Mesenchymal stem cell (in vitro differentiated cells and primary cell): ENCODE data around the gene SLC35D2.

Source experiments
- DNase-seq: peaks from one replicate; pipeline ENCODE4 v3.0.0-alpha.2; 2013
- H2AFZ ChIP-seq: one replicate; pipeline ENCODE4 v1.6.1; 2013; ENCODE audit warnings: low read depth, mild to moderate bottlenecking, control low read depth, inconsistent platforms, low read length, moderate library complexity
- H2AK5ac ChIP-seq: 2 replicates; pipeline ENCODE4 v1.6.1; 2013; ENCODE audit warnings: low read length, moderate library complexity, mild to moderate bottlenecking, inconsistent platforms; ENCODE audit not compliant: severe bottlenecking
- H2BK120ac ChIP-seq: one replicate; pipeline ENCODE4 v1.6.1; 2013; ENCODE audit warnings: low read depth, mild to moderate bottlenecking, inconsistent platforms, low read length, moderate library complexity
- H2BK12ac ChIP-seq, 2 experiments: one replicate each; pipeline ENCODE4 v1.6.1; 2013; ENCODE audit warnings: inconsistent platforms in 2 of 2, low read length in 2 of 2, mild to moderate bottlenecking in 2 of 2, moderate library complexity in 2 of 2, control low read depth in 1 of 2
- H2BK15ac ChIP-seq: one replicate; pipeline ENCODE4 v1.6.1; 2013; ENCODE audit warnings: mild to moderate bottlenecking, low read depth, inconsistent platforms; ENCODE audit not compliant: poor library complexity, severe bottlenecking
- H2BK5ac ChIP-seq: 2 replicates; pipeline ENCODE4 v1.6.1; 2013; ENCODE audit warnings: low read depth, mild to moderate bottlenecking, low read length, control low read depth, inconsistent platforms; ENCODE audit not compliant: poor library complexity, severe bottlenecking
- H3K14ac ChIP-seq, 2 experiments: one replicate each; pipeline ENCODE4 v1.6.1; 2013; ENCODE audit warnings: inconsistent platforms in 2 of 2, low read length in 2 of 2, control low read depth in 1 of 2, mild to moderate bottlenecking in 1 of 2, moderate library complexity in 1 of 2
- H3K18ac ChIP-seq, 2 experiments: one replicate each; pipeline ENCODE4 v1.6.1; 2013; ENCODE audit warnings: inconsistent platforms in 2 of 2, low read length in 2 of 2, control low read depth in 1 of 2, low read depth in 1 of 2, mild to moderate bottlenecking in 1 of 2
- H3K23ac ChIP-seq, 2 experiments: one replicate each; pipeline ENCODE4 v1.6.1; 2013; ENCODE audit warnings: inconsistent platforms in 2 of 2, low read length in 2 of 2, mild to moderate bottlenecking in 2 of 2, moderate library complexity in 2 of 2, control low read depth in 1 of 2
- H3K27ac ChIP-seq: 2 replicates; pipeline ENCODE4 v1.5.1; 2013; ENCODE audit warnings: mild to moderate bottlenecking, moderate library complexity, low read length, control low read depth, inconsistent platforms; ENCODE audit not compliant: poor library complexity, severe bottlenecking
- H3K27me3 ChIP-seq, 2 experiments: 2 replicates each; pipeline versions ENCODE4 v1.6.1 to v1.7.0; 2013; ENCODE audit warnings: low read length in 2 of 2, mild to moderate bottlenecking in 2 of 2, moderate library complexity in 2 of 2, control low read depth in 1 of 2, inconsistent platforms in 1 of 2; ENCODE audit not compliant: control insufficient read depth in 1 of 2, insufficient read depth in 1 of 2
- H3K36me3 ChIP-seq, 2 experiments: 2 replicates each; pipeline versions ENCODE4 v1.6.1 to v1.7.0; 2013; ENCODE audit warnings: low read length in 2 of 2, control low read depth in 1 of 2, inconsistent platforms in 1 of 2, low read depth in 1 of 2, mild to moderate bottlenecking in 1 of 2; ENCODE audit not compliant: insufficient read depth in 2 of 2, control insufficient read depth in 1 of 2
- H3K4ac ChIP-seq, 2 experiments: one replicate each; pipeline ENCODE4 v1.6.1; 2013; ENCODE audit warnings: inconsistent platforms in 2 of 2, low read length in 2 of 2, mild to moderate bottlenecking in 2 of 2, moderate library complexity in 2 of 2, control low read depth in 1 of 2, low read depth in 1 of 2
- H3K4me1 ChIP-seq: 2 replicates; pipeline ENCODE4 v1.6.1; 2013; ENCODE audit warnings: low read depth, low read length, control low read depth; ENCODE audit not compliant: control insufficient read depth, insufficient read depth
- H3K4me2 ChIP-seq: 2 replicates; pipeline ENCODE4 v1.6.1; 2013; ENCODE audit warnings: low read length, mild to moderate bottlenecking, inconsistent platforms; ENCODE audit not compliant: poor library complexity, severe bottlenecking
- H3K4me3 ChIP-seq, 2 experiments: 2 replicates each; pipeline versions ENCODE4 v1.5.1 to v1.7.0; 2013; ENCODE audit warnings: low read length in 2 of 2, mild to moderate bottlenecking in 2 of 2, control low read depth in 1 of 2, low read depth in 1 of 2; ENCODE audit not compliant: insufficient read depth in 1 of 2
- H3K79me1 ChIP-seq: replicated peaks from 2 replicates; pipeline ENCODE4 v1.6.1; 2013; ENCODE audit warnings: mild to moderate bottlenecking, control low read depth, low read length, inconsistent platforms; ENCODE audit not compliant: poor library complexity, severe bottlenecking
- H3K9ac ChIP-seq: 2 replicates; pipeline ENCODE4 v1.7.0; 2013; ENCODE audit warnings: mild to moderate bottlenecking, low read length, moderate library complexity
- H3K9me3 ChIP-seq: 2 replicates; pipeline ENCODE4 v1.7.0; 2013; ENCODE audit warnings: mild to moderate bottlenecking, low read length; ENCODE audit not compliant: control insufficient read depth
- H4K8ac ChIP-seq: one replicate; pipeline ENCODE4 v1.6.1; 2013; ENCODE audit warnings: inconsistent platforms, mild to moderate bottlenecking, low read length, moderate library complexity
- H4K91ac ChIP-seq: one replicate; pipeline ENCODE4 v1.6.1; 2013; ENCODE audit warnings: mild to moderate bottlenecking, low read length, inconsistent platforms
- WGBS: methylation state at CpG from one replicate; pipeline ENCODE4 v1.1.7; 2013; ENCODE audit warnings: mixed read lengths; 5-methylcytosine and 5-hydroxymethylcytosine counted together

SLC35D2 gene

GRCh38 chr9:96417051-96417586 lies 33.6 kb upstream of the SLC35D2 start:
- Histone ChIP-seq H2BK15ac (no peak overlapping the region), H2AK5ac (no peak overlapping the region), H3K79me1 (no peaks in the 10 kb centered on the region), H3K9me3 (no peaks in the 10 kb centered on the region), H3K23ac (no peak overlapping the region), H3K9ac (peak overlapping the region; percentile 82), H3K4ac (peak overlapping the region in 1 of 2 experiments; percentile 67), H4K8ac (peak overlapping the region; percentile 62), H3K36me3 (no peaks in the 10 kb centered on the region), H2BK120ac (no peak overlapping the region), H3K27ac (peak overlapping the region; percentile 51), H2BK5ac (no peak overlapping the region), H3K18ac (no peak overlapping the region), H2AFZ (peak overlapping the region; percentile 92), H3K4me3 (peak overlapping the region; percentile 80 to 98), H3K4me1 (peaks cover 7% of the 10 kb centered on the region), H3K27me3 (no peaks in the 10 kb centered on the region), H4K91ac (no peak overlapping the region), H3K14ac (peak overlapping the region in 1 of 2 experiments; percentile 65), H2BK12ac (no peak overlapping the region), H3K4me2 (peak overlapping the region; percentile 88)
- DNase-seq = peak; percentile 82
- under 1% methylated on average over 41 of the region's 50 CpGs for WGBS

DNA sequence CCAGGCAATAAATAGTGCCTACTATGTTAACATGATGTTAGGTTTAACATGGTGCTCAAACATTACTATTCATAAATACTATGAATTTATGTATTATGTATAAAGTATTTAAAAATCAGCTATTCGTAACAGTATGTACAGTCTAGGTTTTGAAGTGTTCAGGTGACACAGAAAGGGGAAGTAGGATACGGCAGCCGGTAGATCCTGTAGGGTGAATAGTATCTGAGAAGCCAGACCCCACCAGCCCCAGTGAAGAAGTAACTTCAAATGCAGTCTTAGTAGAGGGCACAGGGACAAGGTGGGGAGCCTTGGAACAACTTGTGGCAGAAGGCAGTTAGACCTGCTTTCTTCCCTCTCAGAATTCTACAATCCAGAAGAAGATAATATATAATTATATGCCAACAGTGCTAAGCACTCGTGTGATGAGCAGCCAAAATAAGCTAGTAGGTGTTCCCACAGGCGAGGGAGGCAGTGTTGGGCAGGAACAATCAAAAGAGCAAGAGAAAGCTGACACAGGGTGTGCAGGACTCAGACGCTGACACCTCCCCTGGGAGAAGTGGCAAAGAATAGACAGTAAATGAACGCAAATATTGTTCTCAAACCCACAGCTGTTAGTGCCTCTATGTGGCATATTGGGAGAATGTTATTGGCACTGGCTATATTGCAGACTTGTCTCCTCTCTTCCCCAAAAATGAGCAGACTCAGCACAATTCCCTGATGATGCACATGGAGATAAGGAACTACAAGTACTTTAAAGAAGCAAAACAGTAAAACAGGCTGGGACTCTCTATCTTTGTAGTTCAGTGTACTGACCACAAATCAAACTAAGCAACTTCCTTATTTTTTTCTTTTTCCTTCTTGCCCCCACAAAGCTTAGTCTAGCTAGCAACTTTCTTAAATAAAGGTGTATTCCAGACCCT lies 30.1 kb upstream of the SLC35D2 start:
- DNase-seq = no peak
- 93% methylated on average over 5 of the region's 7 CpGs for WGBS
- no peaks in the 10 kb centered on the region for H3K27me3 ChIP-seq
- no peak overlapping the region for H2AFZ ChIP-seq
- no peak overlapping the region for H2AK5ac ChIP-seq
- H3K9ac ChIP-seq = no peak overlapping the region
- no peak overlapping the region for H3K18ac ChIP-seq
- H3K36me3 ChIP-seq = no peaks in the 10 kb centered on the region
- no peaks in the 10 kb centered on the region for H3K9me3 ChIP-seq
- H3K4ac ChIP-seq = peak overlapping the region in 1 of 2 experiments; percentile 37
- no peak overlapping the region for H3K23ac ChIP-seq
- no peak overlapping the region for H2BK120ac ChIP-seq
- H3K4me2 ChIP-seq = no peak overlapping the region
- peaks cover 9% of the 10 kb centered on the region for H3K79me1 ChIP-seq
- H2BK12ac ChIP-seq = no peak overlapping the region
- no peak overlapping the region for H2BK15ac ChIP-seq
- H3K4me3 ChIP-seq = no peak overlapping the region
- no peak overlapping the region for H3K14ac ChIP-seq
- peaks cover 2% of the 10 kb centered on the region for H3K4me1 ChIP-seq
- H3K27ac ChIP-seq = no peak overlapping the region
- no peak overlapping the region for H4K8ac ChIP-seq
- no peak overlapping the region for H2BK5ac ChIP-seq
- H4K91ac ChIP-seq = no peak overlapping the region

- no peak overlapping the region for H3K9ac ChIP-seq
- no peak overlapping the region for H3K18ac ChIP-seq
- no peak overlapping the region for H2BK15ac ChIP-seq
- H4K8ac ChIP-seq = no peak overlapping the region
- no peak overlapping the region for H3K27ac ChIP-seq
- no peak overlapping the region for H2AK5ac ChIP-seq
- H2BK5ac ChIP-seq = no peak overlapping the region
- H3K9me3 ChIP-seq = no peaks in the 10 kb centered on the region
- H3K79me1 ChIP-seq = peaks cover 9% of the 10 kb centered on the region
- H3K36me3 ChIP-seq = no peaks in the 10 kb centered on the region
- no peak overlapping the region for H2AFZ ChIP-seq
- H3K27me3 ChIP-seq = no peaks in the 10 kb centered on the region
- H3K14ac ChIP-seq = no peak overlapping the region
- no peak overlapping the region for H3K4me2 ChIP-seq
- H3K23ac ChIP-seq = no peak overlapping the region
- no peak overlapping the region for H3K4me3 ChIP-seq
- no peak overlapping the region for H2BK12ac ChIP-seq
- no peak overlapping the region for H2BK120ac ChIP-seq
- no peak for DNase-seq
- H4K91ac ChIP-seq = no peak overlapping the region
- 95% methylated on average over 6 of the region's 8 CpGs for WGBS
- no peak overlapping the region for H3K4ac ChIP-seq
- no peaks in the 10 kb centered on the region for H3K4me1 ChIP-seq
Measured at GRCh38 chr9:96412174-96412913, 28.8 kb upstream of the SLC35D2 start.
